IMR-90 (cell line): ENCODE data around the gene CYP46A1. TPM values are rescaled to one million over a fixed set of nuclear protein-coding genes. Genes with fewer than 3 reads are reported as not detected.

Experiments used
- ATAC-seq: fragments of 200-7000 bp; cut with Tn5 transposase; 2 replicates; pipeline ENCODE4 v1.9.1; 2020; ENCODE audit warnings: low read depth, mild to moderate bottlenecking, moderate library complexity
- BruUV-seq: library from RNA; stranded (reverse); fragments of 400-500 nt; replicated peaks from 2 replicates; lab custom pipeline; 2021; lab: Mats Ljungman, UMichigan
- CTCF ChIA-PET: fragments of 300-600 bp; formaldehyde crosslinking; extraction: SDS; loops from one replicate; lab custom pipeline; 2021; ENCODE audit warnings: antibody characterized with exemption; lab: Yijun Ruan, JAX
- POLR2A ChIA-PET: fragments of 300-600 bp; sonication (Branson Sonifier 250); formaldehyde crosslinking; loops from one replicate; lab custom pipeline; 2022; ENCODE audit warnings: antibody characterized with exemption; ENCODE audit not compliant: unreplicated experiment; lab: Charles Lee
- DNase-seq: peaks from one replicate; pipeline ENCODE4 v3.0.0; 2013
- H2AFZ ChIP-seq: replicated peaks from 2 replicates; pipeline ENCODE3; 2013; ENCODE audit warnings: low read length, mild to moderate bottlenecking; ENCODE audit not compliant: poor library complexity
- H2AK5ac ChIP-seq: 2 replicates; pipeline ENCODE4 v1.6.1; 2013; ENCODE audit warnings: low read depth, low read length, inconsistent platforms
- H2AK9ac ChIP-seq: replicated peaks from 2 replicates; pipeline ENCODE3; 2013; ENCODE audit warnings: mild to moderate bottlenecking, low read depth, low read length, moderate library complexity; ENCODE audit not compliant: poor library complexity
- H2BK120ac ChIP-seq: 2 replicates; pipeline ENCODE4 v1.6.1; 2013; ENCODE audit warnings: low read depth, low read length, inconsistent platforms
- H2BK15ac ChIP-seq: 3 replicates; pipeline ENCODE4 v1.6.1; 2013; ENCODE audit warnings: low read depth, low read length, inconsistent platforms
- H2BK20ac ChIP-seq: 2 replicates; pipeline ENCODE4 v1.6.1; 2013; ENCODE audit warnings: low read depth, mild to moderate bottlenecking, inconsistent platforms, low read length, moderate library complexity
- H2BK5ac ChIP-seq: 2 replicates; pipeline ENCODE4 v1.6.1; 2013; ENCODE audit warnings: mild to moderate bottlenecking, low read depth, low read length, inconsistent platforms; ENCODE audit not compliant: poor library complexity, severe bottlenecking
- H3K14ac ChIP-seq: replicated peaks from 2 replicates; pipeline ENCODE4 v1.6.1; 2013; ENCODE audit warnings: low read depth, low read length, inconsistent platforms
- H3K18ac ChIP-seq: 2 replicates; pipeline ENCODE4 v1.6.1; 2013; ENCODE audit warnings: low read depth, low read length, control low read depth
- H3K23ac ChIP-seq: 2 replicates; pipeline ENCODE4 v1.6.1; 2013; ENCODE audit warnings: low read depth, low read length, inconsistent platforms
- H3K27ac ChIP-seq: 2 replicates; pipeline ENCODE4 v1.5.1; 2013; ENCODE audit warnings: mild to moderate bottlenecking, control low read depth, low read length; ENCODE audit not compliant: insufficient read depth
- H3K27me3 ChIP-seq: 2 replicates; pipeline ENCODE4 v1.6.1; 2013; ENCODE audit warnings: low read length; ENCODE audit not compliant: control insufficient read depth, insufficient read depth
- H3K36me3 ChIP-seq: 2 replicates; pipeline ENCODE4 v1.6.1; 2013; ENCODE audit warnings: low read length, mixed read lengths; ENCODE audit not compliant: control insufficient read depth, insufficient read depth
- H3K4ac ChIP-seq: 2 replicates; pipeline ENCODE4 v1.6.1; 2013; ENCODE audit warnings: low read depth, low read length, inconsistent platforms
- H3K4me1 ChIP-seq: 2 replicates; pipeline ENCODE4 v1.6.1; 2013; ENCODE audit warnings: low read length, mixed read lengths; ENCODE audit not compliant: control insufficient read depth, insufficient read depth
- H3K4me2 ChIP-seq: 2 replicates; pipeline ENCODE4 v1.6.1; 2013; ENCODE audit warnings: low read depth, mild to moderate bottlenecking, control low read depth, low read length, moderate library complexity
- H3K4me3 ChIP-seq: 2 replicates; pipeline ENCODE4 v1.5.1; 2013; ENCODE audit warnings: low read depth, mild to moderate bottlenecking, control low read depth, low read length, moderate library complexity; ENCODE audit not compliant: insufficient read depth
- H3K56ac ChIP-seq: 2 replicates; pipeline ENCODE4 v1.6.1; 2013; ENCODE audit warnings: low read length, inconsistent platforms; ENCODE audit not compliant: insufficient read depth; ENCODE audit errors: extremely low read depth
- H3K79me1 ChIP-seq, 2 experiments: 2 replicates each; pipeline ENCODE4 v1.6.1; 2013; ENCODE audit warnings: low read length in 2 of 2, inconsistent platforms in 1 of 2, low read depth in 1 of 2
- H3K9ac ChIP-seq: 2 replicates; pipeline ENCODE4 v1.6.1; 2013; ENCODE audit warnings: low read depth, low read length, control low read depth
- H3K9me1 ChIP-seq: 2 replicates; pipeline ENCODE4 v1.6.1; 2013; ENCODE audit warnings: low read length, inconsistent platforms; ENCODE audit not compliant: insufficient read depth
- H3K9me3 ChIP-seq: 2 replicates; pipeline ENCODE4 v1.6.1; 2013; ENCODE audit warnings: low read length; ENCODE audit not compliant: control insufficient read depth, insufficient read depth
- H4K20me1 ChIP-seq: 2 replicates; pipeline ENCODE4 v1.6.1; 2013; ENCODE audit warnings: low read length, inconsistent platforms; ENCODE audit not compliant: insufficient read depth
- H4K5ac ChIP-seq: 2 replicates; pipeline ENCODE4 v1.6.1; 2013; ENCODE audit warnings: mild to moderate bottlenecking, low read depth, low read length, control low read depth
- H4K8ac ChIP-seq, 2 experiments: 2 replicates each; pipeline ENCODE4 v1.6.1; 2013; ENCODE audit warnings: low read depth in 2 of 2, low read length in 2 of 2, control low read depth in 1 of 2, inconsistent platforms in 1 of 2
- H4K91ac ChIP-seq: 2 replicates; pipeline ENCODE4 v1.6.1; 2013; ENCODE audit warnings: low read depth, low read length, inconsistent platforms; ENCODE audit not compliant: insufficient read depth
- BHLHE40 ChIP-seq: fragments of 150-350 bp; IDR thresholded peaks from 2 replicates; pipeline ENCODE4 v1.6.1; 2016; ENCODE audit warnings: mild to moderate bottlenecking, low read depth, low read length
- CEBPB ChIP-seq: IDR thresholded peaks from 2 replicates; pipeline ENCODE4 v1.6.1; 2012; ENCODE audit warnings: low read depth, low read length, improper control_type of control experiment
- FOS ChIP-seq: fragments of 150-350 bp; IDR thresholded peaks from 2 replicates; pipeline ENCODE4 v1.6.1; 2016; ENCODE audit warnings: low read depth, low read length
- MXI1 ChIP-seq: IDR thresholded peaks from 2 replicates; pipeline ENCODE4 v1.6.1; 2012; ENCODE audit warnings: low read depth, mild to moderate bottlenecking, low read length, moderate library complexity, borderline replicate concordance
- NFE2L2 ChIP-seq: fragments of 150-350 bp; IDR thresholded peaks from 2 replicates; pipeline ENCODE4 v1.6.1; 2016; ENCODE audit warnings: low read depth, mild to moderate bottlenecking, low read length
- POLR2A ChIP-seq: IDR thresholded peaks from 2 replicates; pipeline ENCODE4 v1.6.1; 2012; ENCODE audit warnings: mild to moderate bottlenecking, low read depth, low read length
- RAD21 ChIP-seq: IDR thresholded peaks from 2 replicates; pipeline ENCODE4 v1.6.1; 2012; ENCODE audit warnings: low read length, improper control_type of control experiment
- RCOR1 ChIP-seq: IDR thresholded peaks from 2 replicates; pipeline ENCODE4 v1.6.1; 2012; ENCODE audit warnings: mild to moderate bottlenecking, low read length, improper control_type of control experiment; ENCODE audit not compliant: insufficient replicate concordance
- RFX5 ChIP-seq: IDR thresholded peaks from 2 replicates; pipeline ENCODE4 v1.8.0; 2012; ENCODE audit warnings: low read depth, mild to moderate bottlenecking, low read length, moderate library complexity
- SMC3 ChIP-seq: fragments of 150-350 bp; IDR thresholded peaks from 2 replicates; pipeline ENCODE4 v1.6.1; 2016; ENCODE audit warnings: low read depth, mild to moderate bottlenecking, antibody characterized with exemption, low read length, moderate library complexity
- USF2 ChIP-seq: fragments of 150-350 bp; IDR thresholded peaks from 2 replicates; pipeline ENCODE4 v1.6.1; 2017; ENCODE audit warnings: mild to moderate bottlenecking, antibody characterized with exemption, low read length, low read depth
- WGBS, 2 experiments: methylation state at CpG; one replicate each; pipeline versions ENCODE4 v1.1.5 to v1.1.7; 2013; ENCODE audit warnings: missing lambda C conversion rate in 2 of 2; ENCODE audit not compliant: insufficient read length in 1 of 2; ENCODE audit errors: extremely low coverage in 2 of 2; 5-methylcytosine and 5-hydroxymethylcytosine counted together
- dilution Hi-C: fragments of 300-500 bp; cut with HindIII; formaldehyde crosslinking; loops from one replicate; pipeline ENCODE4 v1.14.3; 2018; ENCODE audit warnings: low sequenced_read_pairs; ENCODE audit not compliant: unreplicated experiment
- in situ Hi-C: fragments of 300-500 bp; cut with MboI; formaldehyde crosslinking; loops from 3 replicates; pipeline ENCODE4 v1.14.3; 2019; ENCODE audit warnings: low sequenced_read_pairs, inconsistent platforms, mixed read lengths
- intact Hi-C: fragments of 100-400 bp; cut with micrococcal nuclease; formaldehyde crosslinking; loops from 2 replicates; pipeline ENCODE4 v1.10.0; 2022
- polyA plus RNA-seq, 3 experiments: library from polyadenylated mRNA; depleted of rRNA; stranded (reverse); fragments of >200 nt; gene quantifications; 2 replicates each; pipeline ENCODE4 v1.2.3, GENCODE V29; 2012; ENCODE audit warnings: low replicate concordance in 1 of 3
- total RNA-seq: library from RNA; depleted of rRNA; stranded (reverse); fragments of >200 nt; gene quantifications from 2 replicates; pipeline ENCODE4 v1.2.3, GENCODE V29; 2012

CYP46A1 gene
- total and polyA plus RNA-seq, 2 of the 4 experiments (the other 2 are of a cell fraction), result 0.18 to 0.31 TPM

DNA sequence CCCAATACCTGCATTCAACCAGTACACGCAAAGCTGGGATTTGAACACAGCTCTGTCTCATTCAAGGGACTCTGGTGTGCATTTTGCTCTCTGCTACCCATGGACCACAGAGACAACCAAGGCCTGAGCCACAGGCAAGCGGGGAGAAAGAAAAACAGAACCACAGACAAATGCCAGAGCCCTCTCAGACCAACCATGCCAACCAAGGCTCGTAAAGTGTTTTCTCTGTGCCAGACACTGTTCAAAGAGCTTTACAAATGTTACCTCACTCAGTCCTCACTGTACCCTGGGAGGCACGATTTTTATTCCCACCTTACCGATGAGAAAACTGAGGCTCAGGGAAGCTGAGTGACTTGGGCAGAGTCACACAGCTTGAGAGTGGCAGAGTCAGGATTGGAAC is 76.7 kb downstream of the CYP46A1 start:
- ATAC-seq (no peak), DNase-seq (no peak)
- CTCF ChIA-PET, result no interaction called here
- no peak overlapping the region for H3K27ac ChIP-seq
- TF ChIP-seq RFX5 (no peak), RAD21 (no peak), POLR2A (no peak), CEBPB (no peak), NFE2L2 (no peak), FOS (no peak), SMC3 (no peak), MXI1 (no peak), USF2 (no peak), RCOR1 (no peak), BHLHE40 (no peak)
- peaks cover 16% of the 10 kb centered on the region for H3K9me1 ChIP-seq
- peak overlapping the region; percentile 57 for H2AK9ac ChIP-seq
- H3K4me1 ChIP-seq, result peaks cover 28% of the 10 kb centered on the region
- H3K79me1 ChIP-seq, result peaks cover 0 to 7% of the 10 kb centered on the region in 2 experiments; a peak in 2 of 4 replicates
- H2AK5ac ChIP-seq, result peak overlapping the region; percentile 40
- H3K9me3 ChIP-seq, result no peaks in the 10 kb centered on the region
- H2BK20ac ChIP-seq, result peak overlapping the region; percentile 33
- in situ Hi-C loops (no loop called here), intact Hi-C loops (no loop called here), dilution Hi-C loops (no loop called here)
- H3K9ac ChIP-seq, result no peak overlapping the region
- no peak overlapping the region for H4K8ac ChIP-seq
- H3K4ac ChIP-seq, result peak overlapping the region; percentile 55
- H3K27me3 ChIP-seq, result no peaks in the 10 kb centered on the region
- H4K5ac ChIP-seq, result no peak overlapping the region
- peak overlapping the region; percentile 37 for H2AFZ ChIP-seq
- peak overlapping the region; percentile 24; the same call in 1 of the 2 replicates for H2BK120ac ChIP-seq
- H2BK15ac ChIP-seq, result no peak overlapping the region; the same call in 2 of the 3 replicates
- H4K20me1 ChIP-seq, result peaks cover 4% of the 10 kb centered on the region; the same call in 1 of the 2 replicates
- H4K91ac ChIP-seq, result no peak overlapping the region
- no peak overlapping the region for H3K4me2 ChIP-seq
- POLR2A ChIA-PET, result no interaction called here
- H3K23ac ChIP-seq, result no peak overlapping the region
- no peak overlapping the region for H2BK5ac ChIP-seq
- no peak overlapping the region for H3K56ac ChIP-seq
- no peaks in the 10 kb centered on the region for H3K36me3 ChIP-seq
- WGBS, 2 experiments, result 100% methylated on average over 2 of the region's 5 CpGs; no CpG with 5 or more reads in 1 of the 2 experiments
- H3K4me3 ChIP-seq, result no peak overlapping the region
- peak overlapping the region; percentile 14; the same call in 1 of the 2 replicates for H3K14ac ChIP-seq
- no TSS peak for BruUV-seq
- no peak overlapping the region for H3K18ac ChIP-seq
